HG03045 (cell line): ENCODE data around the gene ILDR2.
"Not testable (repeated sequence)": the region's sequence is repeated elsewhere in the genome, so short reads cannot be mapped to it uniquely, and the experiment has no call there.

Experiments
- ATAC-seq: cut with Tn5 transposase; IDR thresholded peaks from one replicate; pipeline ENCODE4 v1.9.1; 2021; ENCODE audit warnings: mild to moderate bottlenecking, moderate library complexity; ENCODE audit not compliant: unreplicated experiment

ILDR2 gene

GRCh38 chr1:166889776-166890175 lies 85.6 kb downstream of the ILDR2 start:
- ATAC-seq: no peak

GRCh38 chr1:166888373-166889111 lies 86.8 kb downstream of the ILDR2 start:
- ATAC-seq: no peak

GRCh38 chr1:166884971-166885370 lies 90.4 kb downstream of the ILDR2 start:
- no peak for ATAC-seq

GRCh38 chr1:166884040-166884642 lies 91.2 kb downstream of the ILDR2 start:
- ATAC-seq: peak; percentile 46

- ATAC-seq: no peak
Observed at GRCh38 chr1:166882893-166883292, 92.4 kb downstream of the ILDR2 start.

- ATAC-seq: not testable (repeated sequence)
Observed at GRCh38 chr1:166878173-166878917, 97.0 kb downstream of the ILDR2 start.

- peak; percentile 2 for ATAC-seq
Observed at GRCh38 chr1:166876540-166876838, 98.9 kb downstream of the ILDR2 start.

GRCh38 chr1:166875734-166876539 lies 99.4 kb downstream of the ILDR2 start, which contains the start of gene TADA1:
Gene TADA1 (minus strand): TSS chr1:166876264. CDS start chr1:166876233, 31 bp downstream.
- ATAC-seq: peak; percentile 94

GRCh38 chr1:166875302-166875733 lies 100.0 kb downstream of the ILDR2 start:
- no peak for ATAC-seq

GRCh38 chr1:166874464-166874863 lies 100.9 kb downstream of the ILDR2 start:
- no peak for ATAC-seq

GRCh38 chr1:166870584-166870983 lies 104.8 kb downstream of the ILDR2 start:
- no peak for ATAC-seq

- ATAC-seq: no peak
Observed at GRCh38 chr1:166869318-166870099, 105.8 kb downstream of the ILDR2 start.

GRCh38 chr1:166868639-166869038 lies 106.7 kb downstream of the ILDR2 start:
- no peak for ATAC-seq

GRCh38 chr1:166865926-166866325 lies 109.4 kb downstream of the ILDR2 start:
- ATAC-seq: no peak

GRCh38 chr1:166859597-166859996 lies 115.7 kb downstream of the ILDR2 start:
- no peak for ATAC-seq

GRCh38 chr1:166858726-166859419 lies 116.5 kb downstream of the ILDR2 start:
- ATAC-seq: no peak
